ENCODE measurements around the gene THAP7. TPM values are rescaled to one million over a fixed set of nuclear protein-coding genes. Genes with fewer than 3 reads are reported as not detected.

The THAP7 gene
- total and polyA plus RNA-seq, 2 donors (not counting 1 experiment from before 2014, with no cell fraction given): 37.7 to 70.1 TPM

DNA sequence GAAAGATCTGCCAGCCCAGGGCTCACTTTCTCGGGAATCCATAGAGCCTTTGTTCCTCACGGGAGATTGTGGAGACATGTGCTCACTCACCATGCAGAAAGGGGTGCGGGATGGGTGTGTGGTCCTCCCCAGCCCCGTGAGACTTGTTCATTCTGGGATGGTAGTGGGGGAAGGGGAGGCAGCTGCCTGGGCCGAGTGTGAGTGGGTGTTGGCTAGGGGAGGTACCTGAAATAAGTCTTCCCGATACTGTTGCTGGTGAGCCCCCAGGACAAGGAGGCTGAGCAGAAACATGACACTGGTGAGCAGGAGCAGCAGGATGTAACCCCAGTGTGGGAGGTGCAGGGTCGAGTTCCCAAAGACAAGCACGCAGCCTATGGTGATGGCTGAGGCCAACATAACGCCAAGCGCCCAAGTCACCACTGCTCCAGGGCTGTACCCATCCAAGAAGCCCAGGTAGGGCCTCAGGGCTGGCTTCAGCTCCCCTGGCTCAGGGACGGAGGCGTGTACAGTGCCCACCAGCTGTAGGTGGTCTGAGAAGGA lies 27.6 kb upstream of the THAP7 start:
- ChIA-PET CTCF (no interaction called here), POLR2A (no interaction called here)
- H3K79me2 ChIP-seq (ENCODE audit: control insufficient read depth, insufficient read depth, low read length): no peaks in the 10 kb centered on the region
- peaks cover 0 to 3% (median 0%) of the 10 kb centered on the region in 3 donors for H3K9me3 ChIP-seq (ENCODE audit: control extremely low read depth in 1 of 3, control insufficient read depth in 2 of 3, insufficient read depth in 1 of 3, low read length in 2 of 3)
- no peak for TF ChIP-seq EZH2 (IDR thresholded peaks at IDR 0.05; ENCODE audit: borderline replicate concordance, insufficient read depth, low read depth, low read length, poor library complexity, severe bottlenecking)
- TF ChIP-seq, protein P1, sequence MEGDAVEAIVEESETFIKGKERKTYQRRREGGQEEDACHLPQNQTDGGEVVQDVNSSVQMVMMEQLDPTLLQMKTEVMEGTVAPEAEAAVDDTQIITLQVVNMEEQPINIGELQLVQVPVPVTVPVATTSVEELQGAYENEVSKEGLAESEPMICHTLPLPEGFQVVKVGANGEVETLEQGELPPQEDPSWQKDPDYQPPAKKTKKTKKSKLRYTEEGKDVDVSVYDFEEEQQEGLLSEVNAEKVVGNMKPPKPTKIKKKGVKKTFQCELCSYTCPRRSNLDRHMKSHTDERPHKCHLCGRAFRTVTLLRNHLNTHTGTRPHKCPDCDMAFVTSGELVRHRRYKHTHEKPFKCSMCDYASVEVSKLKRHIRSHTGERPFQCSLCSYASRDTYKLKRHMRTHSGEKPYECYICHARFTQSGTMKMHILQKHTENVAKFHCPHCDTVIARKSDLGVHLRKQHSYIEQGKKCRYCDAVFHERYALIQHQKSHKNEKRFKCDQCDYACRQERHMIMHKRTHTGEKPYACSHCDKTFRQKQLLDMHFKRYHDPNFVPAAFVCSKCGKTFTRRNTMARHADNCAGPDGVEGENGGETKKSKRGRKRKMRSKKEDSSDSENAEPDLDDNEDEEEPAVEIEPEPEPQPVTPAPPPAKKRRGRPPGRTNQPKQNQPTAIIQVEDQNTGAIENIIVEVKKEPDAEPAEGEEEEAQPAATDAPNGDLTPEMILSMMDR (IDR thresholded peaks at IDR 0.05): no peak
- intact Hi-C loops (cut with micrococcal nuclease): no loop called here
- peaks cover 0 to 31% (median 8%) of the 10 kb centered on the region in 4 experiments for H3K27me3 ChIP-seq (replicated peaks in 1 of 4; ENCODE audit: control extremely low read depth in 1 of 4, control insufficient read depth in 3 of 4, insufficient read depth in 4 of 4, low read length in 3 of 4)
- peaks cover 3 to 6% of the 10 kb centered on the region in 2 donors for H3K4me1 ChIP-seq (ENCODE audit: control insufficient read depth in 2 of 2, insufficient read depth in 2 of 2, low read length in 2 of 2)
- no peaks in the 10 kb centered on the region for H3K36me3 ChIP-seq (replicated peaks in 1 of 2; ENCODE audit: control extremely low read depth in 1 of 2, control insufficient read depth in 1 of 2, extremely low read depth in 1 of 2, insufficient read depth in 2 of 2, low read length in 1 of 2)
- H3K27me3 Mint-ChIP-seq: peaks cover 40% of the 10 kb centered on the region
- no peak overlapping the region for H3K9ac ChIP-seq (ENCODE audit: low read length)
- no peak overlapping the region for H3K27ac ChIP-seq (ENCODE audit: low read length in 2 of 2)
- no peaks in the 10 kb centered on the region for H4K20me1 ChIP-seq (ENCODE audit: control insufficient read depth, insufficient read depth, low read length, poor library complexity, severe bottlenecking)
- H3K27ac Mint-ChIP-seq: no peak overlapping the region
- peaks cover 5% of the 10 kb centered on the region for H3K4me1 Mint-ChIP-seq
- no peak for DNase-seq
- no peak overlapping the region for H3K4me3 ChIP-seq (ENCODE audit: control extremely low read depth in 1 of 5, extremely low read depth in 1 of 5, insufficient read depth in 1 of 5, low read depth in 2 of 5, low read length in 4 of 5)
- H3K4me2 ChIP-seq (replicated peaks; ENCODE audit: low read depth, low read length, poor library complexity, severe bottlenecking): no peak overlapping the region
- no peak overlapping the region for H2AFZ ChIP-seq (ENCODE audit: insufficient read depth, low read depth, low read length, poor library complexity, severe bottlenecking)
- ATAC-seq (ENCODE audit: low read depth): no peak
- H3K9me3 Mint-ChIP-seq (ENCODE audit: insufficient read depth): no peaks in the 10 kb centered on the region
- 86% methylated on average over 12 of the region's 12 CpGs for WGBS (ENCODE audit: insufficient coverage)
- no peak overlapping the region for H3K4me3 Mint-ChIP-seq

DNA sequence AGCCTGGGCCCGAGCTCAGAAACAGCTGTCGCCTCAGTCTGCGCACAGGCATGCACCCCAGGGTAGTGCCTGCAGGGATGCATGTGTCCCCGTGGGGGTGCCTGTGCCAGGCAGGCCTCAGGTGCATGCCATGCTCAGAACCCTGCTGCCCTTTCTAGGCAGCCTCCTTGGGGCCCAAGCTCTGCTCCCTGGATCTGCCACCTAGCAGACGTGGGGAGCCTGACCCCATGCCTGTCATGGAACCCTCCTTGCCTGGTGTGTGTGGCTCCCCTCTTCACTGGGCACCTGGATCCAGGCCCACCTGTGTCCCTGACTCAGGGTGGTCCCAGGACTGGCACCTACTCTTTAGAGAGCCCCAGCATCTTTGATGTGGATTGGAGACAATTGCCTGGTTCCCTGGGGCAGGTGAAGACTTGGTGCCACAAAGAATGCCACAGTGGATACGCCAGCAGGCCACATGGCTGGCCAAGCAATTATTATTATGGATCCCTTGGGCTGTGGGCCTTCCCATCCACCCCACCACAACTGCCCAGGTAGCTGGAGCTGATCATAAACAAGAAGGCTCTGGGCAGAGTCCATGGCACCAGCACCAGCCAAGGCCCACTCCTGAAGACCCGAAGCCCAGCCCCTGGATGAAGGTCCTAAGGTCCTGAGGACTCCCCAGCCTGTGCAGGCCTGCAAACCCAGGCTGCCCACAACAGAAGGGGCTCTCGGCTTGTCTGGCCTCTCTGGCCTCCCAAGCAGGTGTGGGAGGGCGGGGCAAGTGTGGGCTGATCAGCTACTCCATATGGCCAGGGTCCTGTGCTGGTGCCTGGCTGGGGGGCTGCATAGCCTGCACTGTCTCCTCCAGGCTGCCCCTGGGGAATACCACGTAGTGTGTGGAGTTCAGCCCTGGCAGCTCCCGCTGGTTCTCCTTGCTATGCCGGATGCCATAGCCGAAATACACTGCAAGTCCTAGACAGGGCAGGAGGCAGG lies 26.6 kb upstream of the THAP7 start:
- H4K20me1 ChIP-seq (ENCODE audit: control insufficient read depth, insufficient read depth, low read length, poor library complexity, severe bottlenecking): no peaks in the 10 kb centered on the region
- no peak overlapping the region for H3K9ac ChIP-seq (ENCODE audit: low read length)
- no peak overlapping the region for H3K4me3 ChIP-seq (ENCODE audit: control extremely low read depth in 1 of 5, extremely low read depth in 1 of 5, insufficient read depth in 1 of 5, low read depth in 2 of 5, low read length in 4 of 5)
- H3K36me3 ChIP-seq (replicated peaks in 1 of 2; ENCODE audit: control extremely low read depth in 1 of 2, control insufficient read depth in 1 of 2, extremely low read depth in 1 of 2, insufficient read depth in 2 of 2, low read length in 1 of 2): no peaks in the 10 kb centered on the region
- Mint-ChIP-seq H3K4me3 (no peak overlapping the region), H3K27ac (no peak overlapping the region), H3K9me3 (ENCODE audit: insufficient read depth) (no peaks in the 10 kb centered on the region), H3K4me1 (peaks cover 5% of the 10 kb centered on the region), H3K27me3 (peaks cover 36% of the 10 kb centered on the region)
- H2AFZ ChIP-seq (ENCODE audit: insufficient read depth, low read depth, low read length, poor library complexity, severe bottlenecking): no peak overlapping the region
- POLR2A ChIA-PET: no interaction called here
- DNase-seq (no peak), ATAC-seq (ENCODE audit: low read depth) (no peak)
- H3K9me3 ChIP-seq (ENCODE audit: control extremely low read depth in 1 of 3, control insufficient read depth in 2 of 3, insufficient read depth in 1 of 3, low read length in 2 of 3): peaks cover 0 to 3% (median 0%) of the 10 kb centered on the region in 3 donors
- H3K79me2 ChIP-seq (ENCODE audit: control insufficient read depth, insufficient read depth, low read length): no peaks in the 10 kb centered on the region
- H3K4me1 ChIP-seq (ENCODE audit: control insufficient read depth in 2 of 2, insufficient read depth in 2 of 2, low read length in 2 of 2): peaks cover 3 to 6% of the 10 kb centered on the region in 2 donors
- H3K27me3 ChIP-seq (replicated peaks in 1 of 4; ENCODE audit: control extremely low read depth in 1 of 4, control insufficient read depth in 3 of 4, insufficient read depth in 4 of 4, low read length in 3 of 4): peaks cover 0 to 31% (median 8%) of the 10 kb centered on the region in 4 experiments
- WGBS (ENCODE audit: insufficient coverage): 89% methylated on average over 13 of the region's 13 CpGs
- CTCF ChIA-PET: no interaction called here
- H3K4me2 ChIP-seq (replicated peaks; ENCODE audit: low read depth, low read length, poor library complexity, severe bottlenecking): no peak overlapping the region
- intact Hi-C loops (cut with micrococcal nuclease): no loop called here
- TF ChIP-seq, protein P1 (IDR thresholded peaks at IDR 0.05): no peak
- TF ChIP-seq EZH2 (IDR thresholded peaks at IDR 0.05; ENCODE audit: borderline replicate concordance, insufficient read depth, low read depth, low read length, poor library complexity, severe bottlenecking): no peak
- no peak overlapping the region for H3K27ac ChIP-seq (ENCODE audit: low read length in 2 of 2)
